ENCODE results near the gene EDC3. TPM values are rescaled to one million over a fixed set of nuclear protein-coding genes. Genes with fewer than 3 reads are reported as not detected.

The EDC3 gene
- polyA plus RNA-seq, 1 donor, result 31.1 TPM

- peaks cover 3% of the 10 kb centered on the region for H3K4me1 ChIP-seq (ENCODE audit: control insufficient read depth, insufficient read depth, low read length)
- no CpG with 5 or more reads among the region's 2 CpGs for WGBS (ENCODE audit: insufficient coverage, low lambda C conversion rate)
- no peak overlapping the region for H3K27ac ChIP-seq (ENCODE audit: low read length)
- H3K27me3 ChIP-seq (ENCODE audit: control insufficient read depth, insufficient read depth, low read length), result no peaks in the 10 kb centered on the region
- H3K9me3 ChIP-seq (ENCODE audit: control insufficient read depth, low read depth, low read length), result no peaks in the 10 kb centered on the region
- peaks cover 35% of the 10 kb centered on the region for H3K36me3 ChIP-seq (ENCODE audit: control insufficient read depth, insufficient read depth, low read length)
- no peak overlapping the region for H3K4me3 ChIP-seq (ENCODE audit: low read length)
- DNase-seq, result no peak
These were observed 111.6 kb downstream of the EDC3 start for GRCh38 chr15:74584204-74584603.

Other genes with a start within 250 kb of the EDC3 start
- gene UBL7, start 234.9 kb downstream of the EDC3 start, polyA plus RNA-seq, result 41.2 TPM
- 13.1 TPM for gene ARID3B, start 154.8 kb downstream of the EDC3 start, polyA plus RNA-seq
- 67.3 TPM for gene CLK3, start 80.2 kb downstream of the EDC3 start, polyA plus RNA-seq
- gene CYP1A1, start 29.5 kb upstream of the EDC3 start, polyA plus RNA-seq, result 0.54 TPM
- not detected for gene CYP1A2, start 52.8 kb upstream of the EDC3 start, polyA plus RNA-seq
- 62.4 TPM for gene CSK, start 86.1 kb upstream of the EDC3 start, polyA plus RNA-seq
- not detected for gene LMAN1L, start 116.8 kb upstream of the EDC3 start, polyA plus RNA-seq
- not detected for gene CPLX3, start 130.6 kb upstream of the EDC3 start, polyA plus RNA-seq
- gene ULK3, start 147.1 kb upstream of the EDC3 start, polyA plus RNA-seq, result 83.8 TPM
- gene SCAMP2, start 177.3 kb upstream of the EDC3 start, polyA plus RNA-seq, result 104 TPM
- 51.0 TPM for gene MPI, start 194.0 kb upstream of the EDC3 start, polyA plus RNA-seq
- 44.7 TPM for gene FAM219B, start 210.8 kb upstream of the EDC3 start, polyA plus RNA-seq
- 238 TPM for gene COX5A, start 242.0 kb upstream of the EDC3 start, polyA plus RNA-seq